ENCODE results near the gene ADGRG3.

GRCh38 chr16:57666353-57667047 lies 1.6 kb upstream of the ADGRG3 start:
- no peak for TF ChIP-seq CTCF (CRISPR knock-in tag; IDR thresholded peaks at IDR 0.05)
- no peak for TF ChIP-seq CBX2 (IDR thresholded peaks at IDR 0.05; ENCODE audit: low read depth, low read length)
- peak; percentile 49; the same call in 1 of the 2 replicates for TF ChIP-seq CBX2 (CRISPR knock-in tag; IDR thresholded peaks at IDR 0.05; ENCODE audit: low read depth)
- no peak for TF ChIP-seq MXI1 (IDR thresholded peaks at IDR 0.05; ENCODE audit: borderline replicate concordance, low read depth, low read length)
- TF ChIP-seq ZBTB8A (CRISPR knock-in tag; IDR thresholded peaks at IDR 0.05; ENCODE audit: borderline replicate concordance, low read depth): no peak
- no peak for TF ChIP-seq ZSCAN20 (CRISPR knock-in tag; IDR thresholded peaks at IDR 0.05; ENCODE audit: borderline replicate concordance)
- TF ChIP-seq FOSL2 (CRISPR knock-in tag; IDR thresholded peaks at IDR 0.05): no peak
- TF ChIP-seq BCL6 (CRISPR knock-in tag; IDR thresholded peaks at IDR 0.05): no peak
- no peak for TF ChIP-seq ZBTB49 (CRISPR knock-in tag; IDR thresholded peaks at IDR 0.05; ENCODE audit: borderline replicate concordance)
- TF ChIP-seq SMYD3 (CRISPR knock-in tag; IDR thresholded peaks at IDR 0.05): no peak
- TF ChIP-seq MYC (CRISPR knock-in tag; IDR thresholded peaks at IDR 0.05; ENCODE audit: borderline replicate concordance): no peak

Measured in HepG2 (cell line).